HL-60 (cell line): ENCODE measurements around the gene AFAP1.

ENCODE experiments used
- CTCF ChIP-seq: IDR thresholded peaks from one replicate; pipeline ENCODE4 v1.5.1; 2011; ENCODE audit warnings: low read length, control low read depth, inconsistent platforms; ENCODE audit not compliant: insufficient read depth
- GABPA ChIP-seq: IDR thresholded peaks from 2 replicates; pipeline ENCODE4 v1.6.1; 2012; ENCODE audit warnings: low read depth
- POLR2AphosphoS5 ChIP-seq: IDR thresholded peaks from 2 replicates; pipeline ENCODE4 v1.6.1; 2012; ENCODE audit warnings: low read depth
- REST ChIP-seq: IDR thresholded peaks from 2 replicates; pipeline ENCODE4 v1.6.1; 2012; ENCODE audit warnings: low read depth; ENCODE audit not compliant: insufficient replicate concordance
- SPI1 ChIP-seq: IDR thresholded peaks from 2 replicates; pipeline ENCODE4 v1.6.1; 2012; ENCODE audit warnings: low read depth, mild to moderate bottlenecking, borderline replicate concordance

- TF ChIP-seq GABPA = no peak
- no peak for TF ChIP-seq CTCF
- no peak for TF ChIP-seq POLR2AphosphoS5
- no peak for TF ChIP-seq REST
- no peak for TF ChIP-seq SPI1
These were observed 79.0 kb downstream of the AFAP1 start for GRCh38 chr4:7860600-7861163.
